ENCODE measurements around the gene THBS2.
"Not testable (repeated sequence)": the region's sequence is repeated elsewhere in the genome, so short reads cannot be mapped to it uniquely, and the experiment has no call there.

The THBS2 gene

DNA sequence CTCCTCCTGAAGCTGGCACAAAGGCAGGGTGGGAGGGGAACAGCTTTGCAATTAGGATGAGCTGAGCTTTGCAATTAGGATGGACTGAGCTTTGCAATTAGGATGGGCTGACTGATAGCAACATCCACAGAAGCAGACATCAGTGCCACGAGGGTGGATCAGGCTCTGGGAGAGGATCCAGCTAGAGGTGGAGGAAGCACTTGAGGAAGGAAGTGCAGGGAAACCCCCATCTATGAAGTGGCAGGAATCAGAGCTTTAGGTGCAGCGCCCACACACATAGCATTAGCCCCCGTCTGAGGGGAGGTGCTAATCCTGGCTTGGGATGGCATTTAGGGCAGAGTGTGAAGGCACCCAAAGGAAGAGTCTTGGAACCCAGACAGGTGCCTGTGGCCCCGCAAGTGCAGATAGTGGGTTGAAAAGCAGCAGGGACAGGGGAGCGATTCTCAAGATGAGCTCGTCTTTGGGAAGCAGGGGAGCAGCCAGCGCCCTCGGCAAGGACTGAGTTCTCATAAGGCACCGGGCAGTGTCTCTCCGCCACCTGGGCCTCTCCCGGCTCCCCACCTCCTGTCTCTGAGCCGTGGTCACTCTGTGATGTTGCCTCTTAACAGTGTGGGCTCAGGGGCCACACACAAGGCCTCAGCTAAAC lies 12.0 kb upstream of the THBS2 start:
- TF ChIP-seq, protein P1, sequence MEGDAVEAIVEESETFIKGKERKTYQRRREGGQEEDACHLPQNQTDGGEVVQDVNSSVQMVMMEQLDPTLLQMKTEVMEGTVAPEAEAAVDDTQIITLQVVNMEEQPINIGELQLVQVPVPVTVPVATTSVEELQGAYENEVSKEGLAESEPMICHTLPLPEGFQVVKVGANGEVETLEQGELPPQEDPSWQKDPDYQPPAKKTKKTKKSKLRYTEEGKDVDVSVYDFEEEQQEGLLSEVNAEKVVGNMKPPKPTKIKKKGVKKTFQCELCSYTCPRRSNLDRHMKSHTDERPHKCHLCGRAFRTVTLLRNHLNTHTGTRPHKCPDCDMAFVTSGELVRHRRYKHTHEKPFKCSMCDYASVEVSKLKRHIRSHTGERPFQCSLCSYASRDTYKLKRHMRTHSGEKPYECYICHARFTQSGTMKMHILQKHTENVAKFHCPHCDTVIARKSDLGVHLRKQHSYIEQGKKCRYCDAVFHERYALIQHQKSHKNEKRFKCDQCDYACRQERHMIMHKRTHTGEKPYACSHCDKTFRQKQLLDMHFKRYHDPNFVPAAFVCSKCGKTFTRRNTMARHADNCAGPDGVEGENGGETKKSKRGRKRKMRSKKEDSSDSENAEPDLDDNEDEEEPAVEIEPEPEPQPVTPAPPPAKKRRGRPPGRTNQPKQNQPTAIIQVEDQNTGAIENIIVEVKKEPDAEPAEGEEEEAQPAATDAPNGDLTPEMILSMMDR (IDR thresholded peaks at IDR 0.05; ENCODE audit: unreplicated experiment in 3 of 3): no peak

DNA sequence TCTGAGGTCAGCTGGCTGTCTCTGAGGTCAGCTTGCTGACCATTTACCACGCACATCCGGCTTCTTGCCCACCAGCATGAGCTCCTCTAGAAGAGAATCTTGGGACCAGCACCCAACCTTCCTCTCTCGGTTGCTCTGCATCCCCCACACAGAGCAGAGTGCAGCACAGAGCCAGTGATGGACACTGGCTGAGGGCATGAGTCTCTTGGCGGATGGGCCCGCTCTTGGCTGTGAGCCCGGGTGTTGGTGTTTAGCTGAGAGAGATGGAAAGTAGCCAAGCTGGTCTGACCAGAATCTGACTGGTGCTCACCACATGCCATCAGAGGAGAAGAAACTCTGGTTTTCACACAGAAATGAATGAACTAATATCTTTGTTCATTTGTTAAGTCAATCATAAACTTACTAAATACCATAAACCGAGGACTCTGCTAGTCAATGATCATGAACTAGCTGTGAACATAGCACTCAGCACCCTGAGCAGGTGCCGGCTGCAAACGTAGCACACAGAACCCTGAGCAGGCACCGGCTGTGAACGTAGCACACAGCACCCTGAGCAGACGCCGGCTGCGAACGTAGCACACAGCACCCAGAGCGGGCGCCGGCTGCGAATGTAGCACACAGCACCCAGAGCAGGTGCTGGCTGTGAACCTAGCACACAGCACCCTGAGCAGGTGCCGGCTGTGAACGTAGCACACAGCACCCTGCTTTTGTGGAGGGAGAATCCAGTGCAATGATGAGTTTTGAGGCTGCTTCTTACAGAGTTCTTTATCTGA lies 10.4 kb upstream of the THBS2 start:
- Mint-ChIP-seq H3K4me3 (no peak overlapping the region), H3K27me3 (ENCODE audit: low read depth) (peaks cover 9% of the 10 kb centered on the region), H3K4me1 (no peaks in the 10 kb centered on the region), H3K36me3 (ENCODE audit: low read depth) (no peaks in the 10 kb centered on the region), H3K27ac (no peak overlapping the region), H3K9me3 (peaks cover 2% of the 10 kb centered on the region)
- TF ChIP-seq, protein P1 (IDR thresholded peaks at IDR 0.05; ENCODE audit: unreplicated experiment in 3 of 3): no peak

More for the DNA sequence above, 12.0 kb upstream of the THBS2 start:
- Mint-ChIP-seq H3K36me3 (ENCODE audit: low read depth) (no peaks in the 10 kb centered on the region), H3K27me3 (ENCODE audit: low read depth) (peaks cover 3% of the 10 kb centered on the region), H3K27ac (no peak overlapping the region), H3K4me3 (no peak overlapping the region), H3K4me1 (peaks cover 14% of the 10 kb centered on the region), H3K9me3 (peaks cover 2% of the 10 kb centered on the region)

DNA sequence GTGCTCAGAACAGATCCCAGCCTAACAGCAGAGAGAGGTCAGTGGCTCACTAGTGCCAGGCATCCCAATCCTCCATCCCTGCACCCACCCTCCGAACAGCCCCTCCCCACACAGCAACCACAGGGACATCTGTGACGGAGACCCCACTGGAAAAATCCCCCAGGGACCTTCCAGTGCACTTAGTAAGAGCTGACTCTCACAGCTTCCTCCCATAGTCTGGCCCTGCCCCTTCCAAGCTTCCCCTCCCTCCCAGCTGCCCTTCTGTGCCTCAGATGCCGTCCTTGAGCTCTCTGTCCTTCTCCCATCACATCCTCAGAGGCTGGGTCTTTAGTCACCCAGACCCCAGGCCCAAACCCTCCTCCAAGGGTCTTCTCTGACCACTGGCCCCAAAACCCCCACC lies 9.7 kb upstream of the THBS2 start:
- TF ChIP-seq, protein P1 (IDR thresholded peaks at IDR 0.05; ENCODE audit: unreplicated experiment in 3 of 3): no peak
- H3K4me1 Mint-ChIP-seq: no peaks in the 10 kb centered on the region
- no peaks in the 10 kb centered on the region for H3K36me3 Mint-ChIP-seq (ENCODE audit: low read depth)
- no peak overlapping the region for H3K4me3 Mint-ChIP-seq
- H3K9me3 Mint-ChIP-seq: peaks cover 2% of the 10 kb centered on the region
- H3K27me3 Mint-ChIP-seq (ENCODE audit: low read depth): peaks cover 13% of the 10 kb centered on the region
- no peak overlapping the region for H3K27ac Mint-ChIP-seq

DNA sequence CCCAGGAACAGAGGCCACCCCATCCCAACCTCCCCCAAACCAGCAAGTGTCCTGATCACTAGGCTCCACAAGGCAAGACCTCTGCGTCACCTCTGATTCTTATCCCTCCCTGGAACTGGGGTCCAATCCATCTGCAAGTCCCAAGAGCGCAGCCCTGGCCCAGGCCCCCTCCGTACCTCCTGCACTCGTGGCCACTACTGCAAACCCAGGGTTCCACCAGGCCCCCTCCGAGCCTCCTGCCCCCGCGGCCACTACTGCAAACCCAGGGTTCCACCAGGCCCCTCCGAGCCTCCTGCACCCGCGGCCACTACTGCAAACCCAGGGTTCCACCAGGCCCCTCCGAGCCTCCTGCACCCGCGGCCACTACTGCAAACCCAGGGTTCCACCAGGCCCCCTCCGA lies 9.0 kb upstream of the THBS2 start:
- H3K4me3 Mint-ChIP-seq; H3K27ac Mint-ChIP-seq; H3K9me3 Mint-ChIP-seq; H3K36me3 Mint-ChIP-seq (ENCODE audit: low read depth); H3K4me1 Mint-ChIP-seq: not testable (repeated sequence)
- H3K27me3 Mint-ChIP-seq (ENCODE audit: low read depth): peaks cover 15% of the 10 kb centered on the region

DNA sequence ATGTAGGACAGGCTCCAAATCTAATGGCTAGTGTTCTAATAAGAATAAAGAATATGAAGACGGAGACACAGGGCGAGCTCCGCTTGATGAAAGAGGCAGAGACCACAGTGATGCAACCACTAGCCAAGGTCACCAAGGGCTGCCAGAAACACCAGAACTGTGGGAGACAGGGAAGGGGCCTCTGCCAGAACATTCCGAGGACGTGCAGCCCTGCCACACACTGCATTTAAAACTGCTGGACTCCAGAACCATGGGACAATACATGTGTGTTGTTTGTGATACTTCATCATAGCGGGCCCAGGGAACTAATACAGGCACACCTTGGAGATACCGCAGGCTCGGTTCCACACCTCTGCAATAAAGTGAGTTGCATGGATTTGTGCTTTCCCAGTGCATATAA lies 2.9 kb upstream of the THBS2 start:
- Mint-ChIP-seq H3K27ac (no peak overlapping the region), H3K4me1 (peaks cover 27% of the 10 kb centered on the region), H3K36me3 (ENCODE audit: low read depth) (no peaks in the 10 kb centered on the region), H3K27me3 (ENCODE audit: low read depth) (peaks cover 68% of the 10 kb centered on the region), H3K4me3 (no peak overlapping the region), H3K9me3 (peaks cover 11% of the 10 kb centered on the region)
- TF ChIP-seq, protein P1 (IDR thresholded peaks at IDR 0.05; ENCODE audit: unreplicated experiment in 3 of 3): no peak

DNA sequence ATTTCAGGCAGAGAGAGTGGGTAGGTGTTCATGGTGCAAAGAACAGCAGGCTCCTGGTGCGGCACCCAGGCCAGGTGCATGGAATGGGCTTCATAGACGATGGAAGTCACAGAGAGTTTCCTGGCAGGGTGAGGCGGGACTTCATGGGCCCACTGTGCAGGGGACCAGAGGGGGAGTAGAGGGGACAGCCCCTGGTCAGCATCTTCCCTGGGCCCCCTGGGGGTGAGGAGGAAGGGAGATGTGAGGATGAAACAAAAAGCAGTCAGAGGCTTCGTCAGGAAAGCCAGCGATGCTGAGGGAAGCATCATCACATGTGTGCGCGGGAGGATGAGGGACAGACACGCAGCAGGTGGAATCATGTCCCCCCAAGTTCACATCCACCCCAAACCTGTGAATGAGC lies 2.4 kb upstream of the THBS2 start:
- Mint-ChIP-seq H3K4me3 (no peak overlapping the region), H3K4me1 (peaks cover 28% of the 10 kb centered on the region), H3K9me3 (peaks cover 11% of the 10 kb centered on the region), H3K27me3 (ENCODE audit: low read depth) (peaks cover 72% of the 10 kb centered on the region), H3K36me3 (ENCODE audit: low read depth) (no peaks in the 10 kb centered on the region), H3K27ac (no peak overlapping the region)
- TF ChIP-seq, protein P1 (IDR thresholded peaks at IDR 0.05; ENCODE audit: unreplicated experiment in 3 of 3): no peak
